Type B pancreatic cell (in vitro differentiated cells): ENCODE data around the gene SLC25A6. TPM values are rescaled to one million over a fixed set of nuclear protein-coding genes. Genes with fewer than 3 reads are reported as not detected.

Source experiments
- DNase-seq: peaks from one replicate; pipeline ENCODE4 v3.0.0; 2021; ENCODE audit warnings: mixed read lengths; ENCODE audit not compliant: unreplicated experiment; ENCODE audit errors: extremely low spot score
- H3K27ac Mint-ChIP-seq: 2 replicates; pipeline ENCODE4 v1.8.0; 2021; ENCODE audit warnings: mild to moderate bottlenecking, mixed read lengths
- H3K27me3 Mint-ChIP-seq: 2 replicates; pipeline ENCODE4 v1.8.0; 2021; ENCODE audit warnings: mixed read lengths
- H3K36me3 Mint-ChIP-seq: 2 replicates; pipeline ENCODE4 v1.8.0; 2021; ENCODE audit warnings: mixed read lengths
- H3K4me1 Mint-ChIP-seq: one replicate; pipeline ENCODE4 v1.8.0; 2021; ENCODE audit warnings: mixed read lengths; ENCODE audit not compliant: unreplicated experiment
- H3K4me3 Mint-ChIP-seq: 2 replicates; pipeline ENCODE4 v1.8.0; 2021; ENCODE audit warnings: mild to moderate bottlenecking, mixed read lengths
- H3K9me3 Mint-ChIP-seq: 2 replicates; pipeline ENCODE4 v1.8.0; 2021; ENCODE audit warnings: mixed read lengths
- total RNA-seq: library from RNA; stranded (reverse); gene quantifications from 2 replicates; pipeline ENCODE4 v1.2.1, GENCODE V29; 2021; ENCODE audit warnings: low replicate concordance
- TF ChIP-seq, protein P1 (sequence below): fragments of 200-600 bp; sonication (generic); conservative IDR thresholded peaks from 2 replicates; pipeline ENCODE4 v1.5.0; 2021; ENCODE audit warnings: antibody characterized with exemption, mild to moderate bottlenecking

Gene SLC25A6
- total RNA-seq, 1 donor from 2014 or later: 489 TPM

DNA sequence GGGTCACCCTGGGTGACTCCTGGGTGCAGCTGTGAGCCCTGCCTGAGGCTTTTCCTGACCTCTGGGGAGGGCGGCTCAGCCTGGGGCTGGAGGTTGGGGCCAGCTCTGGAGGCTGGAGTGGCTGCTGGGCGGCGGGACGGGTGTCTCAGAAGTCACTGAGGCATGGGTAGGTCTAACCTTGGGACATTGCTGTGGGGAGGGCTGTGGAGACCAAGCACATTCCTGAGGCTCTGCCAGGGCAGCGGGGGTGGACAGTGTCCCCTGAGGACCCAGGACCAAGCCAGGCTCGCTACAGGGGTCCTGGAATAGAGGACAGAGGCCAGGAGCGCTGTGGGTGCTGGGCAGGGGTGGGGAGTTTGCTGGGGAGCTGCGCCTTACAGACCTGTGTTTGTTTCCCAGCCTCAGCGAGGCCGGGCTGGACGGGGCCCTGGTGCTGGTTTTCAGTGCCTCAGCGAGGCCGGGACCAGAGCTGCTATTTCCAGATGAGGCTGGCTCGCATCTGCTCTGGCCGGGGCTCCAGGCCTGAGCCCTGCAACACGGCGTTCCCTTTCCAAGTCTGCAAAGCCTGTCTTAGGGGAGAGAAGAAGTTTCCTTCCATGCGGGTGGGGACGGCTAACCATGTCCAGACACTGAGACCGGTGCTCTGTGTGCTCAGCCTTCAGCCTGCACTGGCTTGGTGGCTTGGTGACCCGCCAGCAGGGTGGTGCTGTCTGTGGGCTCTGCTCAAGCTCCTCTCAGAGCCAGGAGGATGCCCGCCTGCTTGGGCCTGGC lies 3.0 kb upstream of the SLC25A6 start:
- H3K4me3 Mint-ChIP-seq: peak overlapping the region; percentile 89
- peak overlapping the region; percentile 28 for H3K27ac Mint-ChIP-seq
- no peaks in the 10 kb centered on the region for H3K27me3 Mint-ChIP-seq
- DNase-seq: no peak
- TF ChIP-seq, protein P1, sequence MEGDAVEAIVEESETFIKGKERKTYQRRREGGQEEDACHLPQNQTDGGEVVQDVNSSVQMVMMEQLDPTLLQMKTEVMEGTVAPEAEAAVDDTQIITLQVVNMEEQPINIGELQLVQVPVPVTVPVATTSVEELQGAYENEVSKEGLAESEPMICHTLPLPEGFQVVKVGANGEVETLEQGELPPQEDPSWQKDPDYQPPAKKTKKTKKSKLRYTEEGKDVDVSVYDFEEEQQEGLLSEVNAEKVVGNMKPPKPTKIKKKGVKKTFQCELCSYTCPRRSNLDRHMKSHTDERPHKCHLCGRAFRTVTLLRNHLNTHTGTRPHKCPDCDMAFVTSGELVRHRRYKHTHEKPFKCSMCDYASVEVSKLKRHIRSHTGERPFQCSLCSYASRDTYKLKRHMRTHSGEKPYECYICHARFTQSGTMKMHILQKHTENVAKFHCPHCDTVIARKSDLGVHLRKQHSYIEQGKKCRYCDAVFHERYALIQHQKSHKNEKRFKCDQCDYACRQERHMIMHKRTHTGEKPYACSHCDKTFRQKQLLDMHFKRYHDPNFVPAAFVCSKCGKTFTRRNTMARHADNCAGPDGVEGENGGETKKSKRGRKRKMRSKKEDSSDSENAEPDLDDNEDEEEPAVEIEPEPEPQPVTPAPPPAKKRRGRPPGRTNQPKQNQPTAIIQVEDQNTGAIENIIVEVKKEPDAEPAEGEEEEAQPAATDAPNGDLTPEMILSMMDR: no peak
- H3K9me3 Mint-ChIP-seq: no peaks in the 10 kb centered on the region
- H3K36me3 Mint-ChIP-seq: peaks cover 12% of the 10 kb centered on the region
- H3K4me1 Mint-ChIP-seq: peaks cover 11% of the 10 kb centered on the region

DNA sequence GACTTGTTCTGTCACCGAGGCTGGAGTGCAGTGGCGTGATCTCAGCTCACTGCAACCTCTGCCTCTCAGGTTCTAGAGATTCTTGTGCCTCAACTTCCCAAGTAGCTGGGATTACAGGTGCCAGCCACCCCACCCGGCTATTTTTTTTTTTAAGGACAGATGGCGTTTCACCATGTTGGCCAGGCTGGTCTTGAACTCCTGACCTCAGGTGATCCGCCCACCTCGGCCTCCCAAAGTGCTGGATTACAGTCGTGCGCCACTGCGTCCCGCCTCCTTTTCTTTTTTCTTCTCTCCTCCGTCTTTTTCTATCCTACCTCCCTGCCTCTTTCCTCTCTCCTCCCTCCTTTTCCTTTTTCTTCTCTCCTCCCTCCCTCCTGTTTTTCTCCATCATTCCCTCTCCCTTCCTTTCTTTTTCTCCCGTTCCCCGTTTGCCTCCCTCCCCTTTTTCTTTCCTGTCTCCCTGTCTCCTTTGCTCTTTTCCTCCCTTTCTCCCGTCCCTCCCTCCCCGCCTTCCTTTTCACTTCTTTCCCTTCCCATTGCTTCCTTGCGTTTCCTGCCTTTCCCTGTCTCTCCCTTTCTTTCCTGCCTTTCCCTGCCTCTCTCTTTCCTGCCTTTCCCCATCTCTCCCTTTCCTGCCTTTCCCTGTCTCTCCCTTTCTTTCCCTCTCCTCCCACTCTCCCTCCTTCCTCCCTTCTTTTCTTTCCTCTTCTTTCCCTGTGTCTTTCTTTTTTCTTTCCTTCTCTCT lies 2.1 kb upstream of the SLC25A6 start:
- Mint-ChIP-seq H3K27ac (peak overlapping the region; percentile 90), H3K36me3 (peaks cover 12% of the 10 kb centered on the region), H3K27me3 (no peaks in the 10 kb centered on the region), H3K4me1 (peaks cover 11% of the 10 kb centered on the region), H3K9me3 (no peaks in the 10 kb centered on the region), H3K4me3 (peak overlapping the region; percentile 89)
- TF ChIP-seq, protein P1: no peak
- DNase-seq: no peak

DNA sequence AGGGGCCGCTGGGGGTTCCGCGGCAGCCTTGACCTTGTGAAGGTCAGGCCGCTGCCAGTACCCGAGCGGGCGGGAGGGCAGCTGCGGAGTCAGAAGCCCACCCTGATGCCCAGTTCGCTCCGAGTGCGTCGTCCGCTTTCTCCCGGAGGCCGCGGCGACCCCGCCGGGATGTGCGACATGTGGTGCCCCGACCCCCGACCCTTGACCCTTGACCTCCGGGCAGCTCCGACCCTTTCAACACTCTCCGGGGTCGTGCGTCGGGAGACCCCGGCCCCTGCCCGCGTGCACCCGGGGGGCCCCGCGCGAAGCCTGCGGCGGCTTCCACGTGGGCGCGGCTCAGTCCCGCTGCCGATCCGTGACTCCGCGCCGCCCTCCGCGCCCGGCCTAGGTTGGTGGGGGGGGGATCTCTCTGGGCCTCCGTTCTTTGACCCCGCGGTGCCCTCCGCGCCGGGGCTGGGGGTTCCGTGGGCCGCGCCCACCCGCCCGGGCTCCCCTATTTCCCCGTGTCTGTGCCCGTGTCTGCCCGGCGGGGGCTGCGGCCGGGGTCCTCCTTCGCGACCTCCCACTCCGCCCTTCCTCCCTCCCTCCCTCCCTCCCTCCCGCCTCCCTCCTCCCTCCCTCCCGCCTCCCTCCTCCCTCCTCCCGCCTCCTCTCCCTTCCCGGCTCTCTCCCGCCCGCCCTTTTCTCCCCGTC lies 609 bp upstream of the SLC25A6 start:
- TF ChIP-seq, protein P1: no peak
- Mint-ChIP-seq H3K27me3 (no peaks in the 10 kb centered on the region), H3K4me1 (peaks cover 11% of the 10 kb centered on the region), H3K27ac (peak overlapping the region; percentile 90), H3K4me3 (peak overlapping the region; percentile 92), H3K9me3 (no peaks in the 10 kb centered on the region), H3K36me3 (peaks cover 19% of the 10 kb centered on the region)
- peak; percentile 84 for DNase-seq

GRCh38 chrX:1391370-1391706 lies 575 bp downstream of the SLC25A6 start:
- H3K27ac Mint-ChIP-seq: peak overlapping the region; percentile 85
- peaks cover 11% of the 10 kb centered on the region for H3K4me1 Mint-ChIP-seq
- H3K27me3 Mint-ChIP-seq: no peaks in the 10 kb centered on the region
- H3K4me3 Mint-ChIP-seq: peak overlapping the region; percentile 92
- DNase-seq: no peak
- peaks cover 24% of the 10 kb centered on the region for H3K36me3 Mint-ChIP-seq
- H3K9me3 Mint-ChIP-seq: no peaks in the 10 kb centered on the region
- TF ChIP-seq, protein P1: no peak

DNA sequence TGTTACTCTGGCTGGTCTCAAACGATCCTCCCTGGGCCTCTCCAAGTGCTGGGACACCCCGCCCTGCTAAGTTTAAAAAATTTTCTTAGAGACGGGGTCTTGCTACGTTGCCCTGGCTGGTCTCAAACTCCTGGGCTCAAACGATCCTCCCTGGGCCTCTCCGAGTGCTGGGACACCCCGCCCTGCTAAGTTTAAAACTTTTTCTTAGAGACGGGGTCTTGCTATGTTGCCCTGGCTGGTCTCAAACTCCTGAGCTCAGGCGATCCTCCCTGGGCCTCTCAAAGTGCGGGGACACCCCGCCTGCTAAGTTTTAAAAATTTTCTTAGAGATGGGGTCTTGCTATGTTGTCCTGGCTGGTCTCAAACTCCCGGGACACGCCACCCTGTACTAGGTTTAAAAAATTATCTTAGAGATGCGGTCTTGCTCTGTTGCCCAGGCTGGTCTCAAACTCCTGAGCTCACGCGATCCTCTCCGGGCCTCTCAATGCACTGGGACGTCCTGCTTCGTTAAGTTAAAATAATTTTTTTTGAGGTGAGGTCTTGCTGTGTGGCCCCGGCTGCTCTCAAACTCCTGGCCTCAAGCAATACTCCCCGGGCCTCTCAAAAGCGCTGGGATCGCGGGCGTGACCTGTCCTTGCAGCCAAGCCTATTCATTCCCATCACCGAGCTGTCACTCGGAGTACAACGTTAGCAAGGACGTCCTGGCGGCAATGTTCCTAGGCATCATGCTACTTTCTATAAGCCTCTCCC lies 1.1 kb downstream of the SLC25A6 start:
- peak overlapping the region; percentile 85 for H3K27ac Mint-ChIP-seq
- H3K9me3 Mint-ChIP-seq: no peaks in the 10 kb centered on the region
- H3K4me3 Mint-ChIP-seq: peak overlapping the region; percentile 92
- H3K27me3 Mint-ChIP-seq: no peaks in the 10 kb centered on the region
- no peak for DNase-seq
- H3K4me1 Mint-ChIP-seq: peaks cover 7% of the 10 kb centered on the region
- H3K36me3 Mint-ChIP-seq: peaks cover 21% of the 10 kb centered on the region
- TF ChIP-seq, protein P1: no peak
